GM12892 (cell line): ENCODE data around the gene CWH43.
"Not testable (repeated sequence)": the region's sequence is repeated elsewhere in the genome, so short reads cannot be mapped to it uniquely, and the experiment has no call there.

ENCODE experiments used
- POLR2A ChIP-seq: IDR thresholded peaks from 2 replicates; pipeline ENCODE4 v1.6.1; 2011; ENCODE audit warnings: low read depth, low read length, control low read depth
- POLR2AphosphoS5 ChIP-seq: IDR thresholded peaks from 2 replicates; pipeline ENCODE4 v1.6.1; 2011; ENCODE audit warnings: low read depth, low read length, control low read depth

GRCh38 chr4:48957366-48957765 is 28.7 kb upstream of the CWH43 start:
- not testable (repeated sequence) for TF ChIP-seq POLR2A, POLR2AphosphoS5
